ENCODE results near the gene USP16.

USP16 gene

GRCh38 chr21:29034678-29035077 lies 10.2 kb downstream of the USP16 start:
- DNase-seq, result no peak

GRCh38 chr21:29052224-29052623 lies 27.8 kb downstream of the USP16 start:
- no peak for DNase-seq

DNA sequence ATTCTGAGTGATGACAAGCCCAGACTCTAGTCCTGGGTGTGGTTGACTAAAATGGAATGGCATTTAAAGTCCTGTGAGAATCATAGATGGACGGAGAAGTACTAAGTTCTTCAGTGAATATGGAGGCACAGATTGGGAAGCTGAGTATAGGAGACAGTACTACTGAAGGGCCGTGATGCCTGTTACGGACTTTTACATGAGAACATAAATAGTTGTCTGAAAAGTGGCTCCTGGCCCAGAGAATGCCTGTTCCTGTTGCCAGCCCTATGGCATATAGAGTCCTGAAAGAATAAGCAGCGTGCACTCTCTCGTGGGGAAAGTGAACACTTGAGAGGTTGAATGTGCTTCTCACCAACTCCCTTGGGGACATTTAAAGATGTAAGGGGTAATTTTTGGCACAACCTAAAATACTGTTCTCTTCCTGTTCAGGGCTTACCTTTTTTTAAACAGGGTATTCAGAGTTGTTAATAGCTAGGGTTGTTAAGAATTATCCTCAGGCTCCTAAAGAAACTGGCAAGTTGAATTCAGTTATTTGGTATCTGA lies 28.6 kb downstream of the USP16 start:
- DNase-seq, result no peak

GRCh38 chr21:29053656-29054055 lies 29.2 kb downstream of the USP16 start:
- no peak for DNase-seq

- DNase-seq, result no peak
Observed at GRCh38 chr21:29055080-29055479, 30.6 kb downstream of the USP16 start.

- DNase-seq, result no peak
Observed at GRCh38 chr21:29056005-29056404, 31.5 kb downstream of the USP16 start.

GRCh38 chr21:29056538-29057050 lies 32.1 kb downstream of the USP16 start:
- no peak for DNase-seq

- DNase-seq, result no peak
Observed at GRCh38 chr21:29064850-29065481, 40.5 kb downstream of the USP16 start.

- no peak for DNase-seq
Observed at GRCh38 chr21:29072873-29073221, 48.4 kb downstream of the USP16 start.

DNA sequence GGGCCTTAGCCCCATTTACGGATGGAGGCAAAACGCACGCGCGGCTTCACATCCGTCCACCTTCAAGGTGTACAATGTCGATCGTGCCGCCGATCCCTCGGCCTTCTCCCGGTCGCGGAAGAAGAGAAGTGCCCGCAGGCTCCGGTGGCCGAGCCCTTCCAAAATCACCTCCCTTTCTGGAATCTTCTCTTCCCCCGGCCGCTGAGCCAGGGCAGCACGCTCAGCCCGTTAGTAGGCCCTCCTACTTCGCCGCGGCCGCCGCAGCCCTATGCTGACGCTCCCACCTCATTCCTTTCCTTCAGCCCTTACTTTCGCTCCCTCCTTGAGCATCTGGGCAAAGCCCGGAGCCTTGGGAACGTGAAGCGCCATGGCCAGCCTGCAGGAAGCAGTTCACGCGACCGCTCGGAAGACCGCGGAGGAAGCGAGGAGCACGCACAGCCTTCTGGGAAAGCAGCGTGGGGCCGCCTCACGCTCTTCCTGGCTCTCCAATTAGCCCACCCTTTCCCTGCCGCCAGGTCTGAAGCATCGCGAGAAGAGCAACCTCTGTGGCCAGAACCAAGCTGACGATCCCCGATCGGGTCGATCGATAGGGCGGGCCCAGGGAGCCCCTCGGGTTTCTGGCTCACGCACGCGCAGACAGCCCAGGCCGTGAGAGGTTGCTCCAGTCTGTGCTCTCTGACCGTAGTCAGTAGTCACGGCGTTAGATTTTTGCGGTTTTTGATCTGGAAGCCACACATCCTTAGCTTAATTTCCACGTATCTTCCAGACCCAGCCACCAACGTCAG lies 48.9 kb downstream of the USP16 start, which contains the start of gene CCT8:
Gene CCT8, minus strand, starts transcription at position 427 of the 785 bp plus-strand sequence. Its CDS starts 58 bp downstream, at position 369.
- peak; percentile 99 for DNase-seq

DNA sequence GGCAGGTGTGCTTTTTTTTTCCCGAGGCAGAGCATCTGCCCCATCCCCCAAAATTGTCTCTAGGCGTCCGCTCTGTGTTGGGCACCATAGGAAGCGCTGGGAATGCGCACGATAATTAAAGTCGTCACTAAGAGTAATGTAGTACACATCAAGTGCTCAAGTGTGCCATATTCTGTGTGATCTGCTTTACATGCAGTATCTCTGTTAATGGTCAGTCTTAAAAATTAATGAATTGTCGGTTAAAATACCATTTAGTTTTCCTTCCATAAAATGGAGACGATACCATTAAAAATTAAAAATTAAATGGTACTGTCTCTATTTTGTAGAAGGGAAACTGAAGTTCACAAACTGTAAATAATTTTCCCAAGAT lies 49.5 kb downstream of the USP16 start:
- DNase-seq, result no peak

DNA sequence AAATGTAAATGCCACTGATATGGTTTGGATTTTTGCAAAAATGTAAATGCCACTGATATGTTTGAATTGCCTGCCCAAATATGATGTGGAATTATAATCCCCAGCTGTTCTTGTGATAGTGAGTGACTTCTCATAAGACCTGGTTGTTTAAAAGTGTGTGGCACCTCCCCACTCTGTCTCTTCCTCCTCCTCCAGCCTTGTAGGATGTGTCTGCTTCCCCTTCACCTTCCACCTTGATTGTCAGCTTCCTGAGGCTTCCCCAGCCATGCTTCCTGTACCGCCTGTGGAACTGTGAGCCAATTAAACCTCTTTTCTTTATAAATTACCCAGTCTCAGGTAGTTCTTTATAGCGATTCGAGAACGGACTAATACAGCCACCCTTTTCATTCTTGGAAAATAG lies 50.3 kb downstream of the USP16 start:
- DNase-seq, result no peak

GRCh38 chr21:29075706-29076466 lies 51.4 kb downstream of the USP16 start:
- no peak for DNase-seq

- DNase-seq, result peak; percentile 92
Observed at GRCh38 chr21:29076731-29077640, 52.5 kb downstream of the USP16 start.

DNA sequence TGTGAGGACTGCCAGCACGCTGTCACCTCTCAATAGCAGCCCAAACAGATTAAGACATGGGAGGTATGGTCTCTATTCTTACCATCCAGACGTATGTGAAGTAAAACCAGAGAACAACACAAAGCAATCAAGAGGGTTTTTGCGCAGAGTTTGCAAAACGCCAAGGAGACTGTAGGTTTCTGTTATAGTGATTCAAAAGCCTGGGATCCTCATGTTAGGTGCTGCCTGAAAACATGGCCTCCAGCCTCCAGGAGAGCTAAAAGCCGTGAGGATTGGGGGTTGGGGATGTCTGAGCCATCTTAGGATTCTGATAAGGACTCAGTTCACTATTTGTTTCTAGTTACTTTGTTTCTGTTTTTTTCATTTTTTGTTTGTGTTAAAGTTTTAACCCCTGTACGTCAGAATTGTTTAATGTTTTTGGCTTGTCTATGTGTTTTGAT lies 53.2 kb downstream of the USP16 start:
- no peak for DNase-seq

DNA sequence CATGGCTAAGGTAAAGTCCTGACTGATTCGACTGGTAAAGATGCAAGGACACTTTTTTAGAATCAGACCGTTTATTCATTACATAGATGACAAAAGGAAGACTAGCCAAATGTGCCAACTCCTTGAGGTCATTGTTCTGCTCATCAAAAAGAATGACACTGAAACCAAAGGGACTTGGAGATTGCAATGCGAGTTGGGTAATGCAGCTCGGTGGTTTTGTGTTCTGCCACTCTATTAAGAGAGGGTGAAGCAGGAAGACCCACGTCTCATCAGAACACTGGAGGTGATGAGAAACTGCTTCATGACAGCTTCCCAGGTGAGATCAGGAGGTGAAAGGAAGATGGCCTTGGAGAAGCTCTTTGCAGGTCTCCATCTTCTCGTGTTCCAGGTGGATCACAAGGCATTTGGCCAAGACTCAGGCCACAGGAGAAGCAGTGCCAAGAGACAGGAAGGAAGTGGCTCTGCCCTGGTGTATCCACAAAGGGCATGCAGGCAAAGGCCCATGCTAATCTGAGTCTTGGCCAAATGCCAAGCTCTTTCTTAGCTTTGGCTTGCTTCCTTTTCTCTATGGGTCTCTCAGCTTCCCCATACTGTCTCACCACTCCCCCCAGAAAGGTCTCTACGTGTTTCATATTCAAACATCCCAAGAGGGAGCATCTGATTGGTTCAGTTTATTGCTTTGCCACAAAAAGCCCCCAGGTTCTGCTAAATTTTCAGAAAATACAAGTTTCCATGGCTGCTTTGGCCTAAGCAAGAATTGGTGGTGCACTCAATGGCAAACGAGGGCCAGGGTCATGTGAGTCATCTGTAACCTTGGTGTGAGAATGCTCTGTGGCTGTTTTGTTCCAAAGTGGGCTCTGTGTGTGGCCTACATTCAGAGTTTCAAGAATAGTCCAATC lies 54.6 kb downstream of the USP16 start:
- DNase-seq, result peak; percentile 49

DNA sequence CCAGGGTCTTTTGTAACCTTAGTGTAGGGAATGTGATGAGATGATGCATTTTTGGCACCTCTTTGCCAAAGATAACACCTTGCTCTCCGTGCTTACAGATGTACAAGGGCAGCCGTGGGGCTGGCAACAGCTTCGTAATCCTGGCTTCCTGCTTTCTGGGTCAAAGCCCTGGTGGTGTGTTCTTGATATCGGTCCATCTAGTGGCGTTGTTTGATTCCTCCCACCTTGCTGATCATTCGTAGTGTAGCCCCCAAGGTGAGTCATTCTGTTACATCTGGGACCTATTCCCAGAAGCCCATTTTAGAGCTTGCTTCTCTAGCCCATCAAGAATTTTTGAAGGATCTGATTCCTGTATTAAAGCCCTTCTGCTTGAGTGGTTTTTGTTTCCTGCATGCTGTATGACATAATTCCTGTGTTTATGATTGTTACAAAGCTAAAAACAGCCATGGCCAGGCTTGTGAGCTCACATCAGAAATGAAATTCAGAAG lies 56.0 kb downstream of the USP16 start:
- DNase-seq, result peak; percentile 33

DNA sequence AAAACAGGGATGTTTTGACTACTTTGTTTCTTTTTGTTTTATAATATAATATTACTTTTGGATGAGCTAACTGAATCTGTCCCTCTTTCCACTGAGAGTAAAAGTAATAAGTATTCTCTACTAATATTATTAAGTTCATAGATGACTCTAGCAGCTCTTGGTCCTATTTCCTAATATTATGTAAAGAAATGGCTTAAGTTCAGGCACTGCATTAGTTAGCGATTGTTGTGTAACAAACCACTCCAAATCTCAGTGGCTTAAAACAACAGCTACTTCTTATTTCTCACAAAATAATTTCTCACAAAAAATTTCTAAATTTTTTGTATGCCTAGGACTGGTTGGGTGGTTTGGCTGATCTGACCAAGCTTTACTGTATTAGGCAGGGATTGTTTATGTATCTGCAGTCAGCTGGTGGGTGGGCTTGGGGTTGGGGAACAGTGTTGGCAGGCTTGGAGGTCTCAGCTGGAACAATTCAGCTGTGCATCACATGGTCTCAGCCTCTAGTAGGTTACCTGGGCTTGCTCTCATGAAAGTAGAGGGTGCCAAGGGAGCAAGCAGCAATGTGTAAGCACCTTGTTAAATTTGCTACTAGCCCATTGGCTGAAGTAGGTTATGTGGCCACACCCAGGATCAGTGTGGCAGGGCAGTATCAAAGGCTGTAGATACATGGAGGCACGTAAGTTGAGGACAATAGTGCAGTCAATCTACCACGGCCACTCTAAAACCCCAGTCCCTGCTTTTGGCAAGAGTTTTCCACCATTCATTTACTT lies 57.8 kb downstream of the USP16 start:
- no peak for DNase-seq

DNA sequence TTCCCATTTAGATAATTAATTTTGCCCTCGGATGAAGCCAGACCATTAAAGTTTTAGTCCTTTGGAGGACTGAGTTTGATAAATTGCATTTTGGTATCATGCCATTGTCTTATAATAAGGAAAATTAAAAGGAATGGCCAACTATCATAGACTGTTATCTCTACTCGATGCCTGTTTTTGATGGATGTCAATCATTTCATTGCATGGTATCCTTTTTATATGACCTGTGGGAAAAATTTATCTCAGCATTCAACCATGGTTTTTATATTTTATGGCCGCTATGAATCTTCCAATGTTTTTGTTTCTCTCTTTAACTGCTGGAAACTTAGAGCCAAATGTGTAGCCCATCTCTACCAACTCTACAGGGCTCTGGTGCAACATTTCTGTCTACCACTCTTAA lies 58.8 kb downstream of the USP16 start:
- no peak for DNase-seq

- DNase-seq, result no peak
Observed at GRCh38 chr21:29084372-29084771, 59.9 kb downstream of the USP16 start.
